Stimulated activated CD8-positive, alpha-beta memory T cell treated with anti-CD3 and anti-CD28 coated beads, Interleukin-4, amount 100 ng/mL, for 1 hour (primary cell): ENCODE measurements around the gene ADGRG4.

Source experiments
- DNase-seq, 2 donors: peaks; one replicate each; pipeline ENCODE4 v3.0.0-alpha.2; 2020; ENCODE audit warnings: low read depth in 2 of 2, low spot score in 1 of 2

The ADGRG4 gene

DNA sequence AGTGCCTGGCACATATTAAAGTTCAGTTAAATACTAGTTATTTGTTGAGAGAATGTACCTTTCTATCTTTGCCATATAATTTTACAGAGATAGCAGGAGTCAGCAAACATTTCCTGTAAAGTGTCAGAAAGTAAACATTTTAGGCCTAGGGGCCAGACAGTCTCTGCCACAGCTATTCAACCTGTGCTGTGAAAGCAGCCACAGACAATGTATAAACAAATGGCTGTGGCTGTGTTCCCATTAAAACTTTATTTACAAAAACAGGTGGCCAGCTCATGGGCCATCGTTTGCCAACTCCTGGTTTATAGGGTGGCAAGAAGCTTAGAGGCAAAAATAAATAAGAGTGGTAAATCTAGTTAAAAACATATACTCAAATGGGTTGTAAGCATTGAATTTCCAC lies 153.0 kb downstream of the ADGRG4 start:
- no peak for DNase-seq

DNA sequence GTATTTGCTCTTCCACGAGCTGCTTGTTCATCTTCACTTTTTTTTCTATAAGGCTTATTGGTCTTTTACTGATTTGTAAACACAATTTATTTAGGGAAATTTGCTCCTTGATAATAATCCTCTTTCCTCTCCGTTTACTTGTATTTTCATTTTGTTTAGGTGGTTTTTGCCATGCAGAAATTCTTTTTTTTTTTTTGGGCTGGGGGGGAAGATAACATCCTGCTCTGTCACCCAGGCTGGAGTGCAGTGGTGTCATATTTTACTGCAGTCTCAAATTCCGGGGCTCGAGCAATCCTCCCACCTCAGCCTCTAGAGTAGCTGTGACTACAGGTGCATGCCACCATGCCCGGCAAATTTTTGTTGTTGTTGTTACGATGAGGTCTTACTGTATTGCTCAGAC lies 155.4 kb downstream of the ADGRG4 start:
- no peak for DNase-seq

GRCh38 chrX:136457303-136457917 lies 156.6 kb downstream of the ADGRG4 start:
- DNase-seq: no peak

DNA sequence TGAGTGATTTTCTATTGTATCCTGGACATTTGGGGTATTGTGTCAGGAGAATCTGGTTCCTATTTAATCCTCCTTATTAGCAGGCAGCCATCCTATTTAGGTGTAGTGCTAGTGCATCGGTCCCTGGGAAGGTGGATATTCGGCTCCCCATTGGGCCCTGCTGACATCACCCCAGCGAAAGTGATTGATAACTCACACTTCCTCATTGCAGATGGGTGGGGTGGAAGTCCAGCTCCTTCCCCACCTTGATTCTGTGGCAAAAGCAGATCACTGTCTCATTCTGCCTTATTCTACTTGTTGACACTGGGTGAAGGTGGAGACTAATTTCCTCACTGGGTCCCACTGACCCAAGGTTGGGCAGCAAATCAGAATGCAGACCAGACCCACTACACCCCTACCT lies 163.8 kb downstream of the ADGRG4 start:
- DNase-seq: no peak
